Stimulated activated CD4-positive, alpha-beta T cell treated with anti-CD3 and anti-CD28 coated beads, Interleukin-15, amount 100 ng/mL, for 24 hours (primary cell): ENCODE measurements around the gene IZUMO4.
"Not testable (repeated sequence)": the region's sequence is repeated elsewhere in the genome, so short reads cannot be mapped to it uniquely, and the experiment has no call there.

Experiments used
- DNase-seq: peaks from one replicate; pipeline ENCODE4 v3.0.0-alpha.2; 2020

The IZUMO4 gene

GRCh38 chr19:2129022-2129421, 32.3 kb downstream of the IZUMO4 start:
- no peak for DNase-seq

DNA sequence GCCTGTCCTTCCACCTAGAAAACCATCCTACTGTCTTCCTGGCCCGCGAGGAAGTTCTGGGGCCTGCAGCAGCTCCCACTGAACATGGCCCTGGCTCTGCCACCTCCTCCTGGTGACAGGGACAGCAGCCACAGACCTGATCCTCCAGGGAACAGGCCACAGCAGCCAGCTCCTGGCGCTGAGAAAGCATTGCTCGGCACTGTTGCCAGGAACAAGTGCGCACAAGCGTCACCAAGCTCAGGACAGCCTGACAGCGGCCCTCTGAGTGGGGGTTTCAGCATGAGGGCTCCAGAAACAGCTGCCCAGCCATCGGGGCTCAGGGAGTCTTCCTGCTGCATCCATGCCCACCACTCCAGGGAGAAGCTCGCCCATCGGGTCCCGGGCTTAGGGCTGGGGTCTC, 32.8 kb downstream of the IZUMO4 start:
- DNase-seq: no peak

- no peak for DNase-seq
Observed at GRCh38 chr19:2129892-2130770, 33.4 kb downstream of the IZUMO4 start.

GRCh38 chr19:2131012-2131975, 34.6 kb downstream of the IZUMO4 start:
- DNase-seq: not testable (repeated sequence)

GRCh38 chr19:2132191-2132590, 35.5 kb downstream of the IZUMO4 start:
- DNase-seq: no peak

DNA sequence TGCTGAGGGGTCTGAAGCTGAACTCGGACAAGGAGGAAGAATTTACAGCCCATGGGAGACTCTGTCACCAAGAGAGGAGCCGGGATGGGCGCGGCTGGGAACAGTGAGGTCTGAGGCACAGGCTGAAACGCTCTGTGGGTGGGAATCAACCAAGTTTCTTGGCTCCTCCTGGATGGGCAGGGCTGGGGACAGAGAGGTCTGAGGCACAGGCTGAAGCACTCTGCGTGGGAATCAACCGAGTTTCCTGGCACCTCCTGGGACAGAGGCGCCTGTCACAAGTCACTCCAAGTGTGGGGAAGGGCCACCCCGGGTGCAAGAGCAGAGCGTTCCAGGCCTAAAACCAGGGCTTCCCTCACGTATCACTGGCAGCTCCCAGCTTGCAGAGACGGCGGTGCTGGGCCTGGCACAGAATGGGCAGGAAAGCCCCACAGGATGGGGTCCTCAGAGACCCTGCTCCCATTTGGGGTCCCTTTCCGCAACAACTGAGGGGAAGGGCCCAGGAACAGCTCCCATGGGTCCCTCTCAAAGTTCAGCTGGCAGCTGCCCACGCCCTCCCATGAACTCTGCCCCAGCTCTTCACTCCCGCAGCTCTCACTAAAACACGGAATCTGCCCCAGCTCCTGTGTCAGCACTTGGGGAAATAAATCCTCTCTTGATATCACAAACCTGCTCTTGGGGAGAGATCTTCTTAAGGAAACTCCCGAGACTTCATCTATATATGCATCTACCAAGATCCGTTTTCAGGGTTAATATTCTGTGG, 36.2 kb downstream of the IZUMO4 start:
- DNase-seq: no peak

GRCh38 chr19:2135474-2136402, 39.0 kb downstream of the IZUMO4 start:
- no peak for DNase-seq

DNA sequence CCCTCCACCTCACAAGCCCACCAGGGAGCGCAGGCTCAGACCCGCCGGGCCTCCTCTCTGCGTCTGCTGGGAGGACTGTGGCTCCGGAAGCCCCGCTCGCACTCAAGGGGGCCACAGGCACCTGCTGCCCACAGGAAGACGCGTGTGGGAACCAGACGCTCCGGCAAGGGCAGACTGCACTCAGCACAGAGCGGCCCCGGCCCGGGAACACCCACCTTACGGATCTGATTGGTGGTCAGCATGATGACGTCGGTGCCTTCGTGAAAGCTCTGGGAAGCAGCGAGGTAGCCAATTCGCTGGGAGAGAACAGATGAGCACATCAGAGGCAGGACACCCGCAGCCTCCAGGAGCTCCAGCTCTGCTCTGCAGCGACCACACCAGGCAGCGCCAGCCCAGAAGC, 40.1 kb downstream of the IZUMO4 start:
- no peak for DNase-seq

- DNase-seq: no peak
Observed at GRCh38 chr19:2138061-2138728, 41.5 kb downstream of the IZUMO4 start.

GRCh38 chr19:2139385-2140137, 42.8 kb downstream of the IZUMO4 start:
- DNase-seq: no peak

GRCh38 chr19:2140138-2140569, 43.4 kb downstream of the IZUMO4 start:
- DNase-seq: no peak

GRCh38 chr19:2142173-2142829, 45.6 kb downstream of the IZUMO4 start:
- no peak for DNase-seq

GRCh38 chr19:2144190-2144589, 47.5 kb downstream of the IZUMO4 start:
- no peak for DNase-seq

GRCh38 chr19:2145831-2146241, 49.1 kb downstream of the IZUMO4 start:
- no peak for DNase-seq

GRCh38 chr19:2148482-2149135, 51.9 kb downstream of the IZUMO4 start:
- DNase-seq: peak; percentile 65
